Measurements from ENCODE around the gene OTULINL.

The OTULINL gene

GRCh38 chr5:14569948-14570691 is 11.5 kb upstream of the OTULINL start:
- H3K36me3 Mint-ChIP-seq: peaks cover 1% of the 10 kb centered on the region
- no peak overlapping the region for H3K4me3 Mint-ChIP-seq
- no peaks in the 10 kb centered on the region for H3K4me1 Mint-ChIP-seq
- no peaks in the 10 kb centered on the region for H3K9me3 Mint-ChIP-seq
- no peak overlapping the region for H3K27ac Mint-ChIP-seq
- no peaks in the 10 kb centered on the region for H3K27me3 Mint-ChIP-seq

GRCh38 chr5:14571901-14572300 is 9.7 kb upstream of the OTULINL start:
- H3K27me3 Mint-ChIP-seq: no peaks in the 10 kb centered on the region
- H3K27ac Mint-ChIP-seq: no peak overlapping the region
- no peak overlapping the region for H3K4me3 Mint-ChIP-seq
- peaks cover 1% of the 10 kb centered on the region for H3K36me3 Mint-ChIP-seq
- no peaks in the 10 kb centered on the region for H3K9me3 Mint-ChIP-seq
- H3K4me1 Mint-ChIP-seq: no peaks in the 10 kb centered on the region

GRCh38 chr5:14572385-14572784 is 9.2 kb upstream of the OTULINL start:
- Mint-ChIP-seq H3K4me3 (no peak overlapping the region), H3K27ac (no peak overlapping the region), H3K36me3 (peaks cover 1% of the 10 kb centered on the region), H3K27me3 (no peaks in the 10 kb centered on the region), H3K9me3 (no peaks in the 10 kb centered on the region), H3K4me1 (no peaks in the 10 kb centered on the region)

- Mint-ChIP-seq H3K36me3 (peaks cover 1% of the 10 kb centered on the region), H3K4me1 (no peaks in the 10 kb centered on the region), H3K27ac (no peak overlapping the region), H3K9me3 (no peaks in the 10 kb centered on the region), H3K27me3 (no peaks in the 10 kb centered on the region), H3K4me3 (no peak overlapping the region)
These were observed 8.8 kb upstream of the OTULINL start for GRCh38 chr5:14572836-14573235.

- H3K36me3 Mint-ChIP-seq: no peaks in the 10 kb centered on the region
- H3K9me3 Mint-ChIP-seq: no peaks in the 10 kb centered on the region
- H3K27ac Mint-ChIP-seq: no peak overlapping the region
- H3K27me3 Mint-ChIP-seq: no peaks in the 10 kb centered on the region
- H3K4me1 Mint-ChIP-seq: no peaks in the 10 kb centered on the region
- no peak overlapping the region for H3K4me3 Mint-ChIP-seq
These were observed 7.5 kb upstream of the OTULINL start for GRCh38 chr5:14574096-14574495.

GRCh38 chr5:14574891-14575508 is 6.6 kb upstream of the OTULINL start:
- H3K4me3 Mint-ChIP-seq: no peak overlapping the region
- no peaks in the 10 kb centered on the region for H3K4me1 Mint-ChIP-seq
- H3K27ac Mint-ChIP-seq: no peak overlapping the region

GRCh38 chr5:14576206-14576605 is 5.4 kb upstream of the OTULINL start:
- H3K27ac Mint-ChIP-seq: no peak overlapping the region
- H3K9me3 Mint-ChIP-seq: no peaks in the 10 kb centered on the region

More at GRCh38 chr5:14574891-14575508, 6.6 kb upstream of the OTULINL start:
- Mint-ChIP-seq H3K9me3 (no peaks in the 10 kb centered on the region), H3K27me3 (no peaks in the 10 kb centered on the region), H3K36me3 (no peaks in the 10 kb centered on the region)

GRCh38 chr5:14577079-14577725 is 4.4 kb upstream of the OTULINL start:
- Mint-ChIP-seq H3K27ac (no peak overlapping the region), H3K4me3 (no peak overlapping the region), H3K4me1 (no peaks in the 10 kb centered on the region), H3K36me3 (no peaks in the 10 kb centered on the region), H3K9me3 (no peaks in the 10 kb centered on the region), H3K27me3 (no peaks in the 10 kb centered on the region)

More at GRCh38 chr5:14576206-14576605, 5.4 kb upstream of the OTULINL start:
- H3K4me1 Mint-ChIP-seq: no peaks in the 10 kb centered on the region
- no peaks in the 10 kb centered on the region for H3K36me3 Mint-ChIP-seq
- H3K4me3 Mint-ChIP-seq: no peak overlapping the region
- H3K27me3 Mint-ChIP-seq: no peaks in the 10 kb centered on the region

GRCh38 chr5:14577971-14578370 is 3.6 kb upstream of the OTULINL start:
- Mint-ChIP-seq H3K27me3 (no peaks in the 10 kb centered on the region), H3K4me3 (no peak overlapping the region), H3K9me3 (no peaks in the 10 kb centered on the region), H3K27ac (no peak overlapping the region), H3K36me3 (no peaks in the 10 kb centered on the region), H3K4me1 (peaks cover 4% of the 10 kb centered on the region)

GRCh38 chr5:14579246-14579645 is 2.3 kb upstream of the OTULINL start:
- no peaks in the 10 kb centered on the region for H3K27me3 Mint-ChIP-seq
- H3K36me3 Mint-ChIP-seq: no peaks in the 10 kb centered on the region
- no peak overlapping the region for H3K4me3 Mint-ChIP-seq
- peaks cover 16% of the 10 kb centered on the region for H3K4me1 Mint-ChIP-seq
- H3K9me3 Mint-ChIP-seq: no peaks in the 10 kb centered on the region
- no peak overlapping the region for H3K27ac Mint-ChIP-seq

- no peaks in the 10 kb centered on the region for H3K27me3 Mint-ChIP-seq
- H3K9me3 Mint-ChIP-seq: no peaks in the 10 kb centered on the region
- peaks cover 22% of the 10 kb centered on the region for H3K4me1 Mint-ChIP-seq
- H3K27ac Mint-ChIP-seq: peak overlapping the region; percentile 17
- H3K36me3 Mint-ChIP-seq: no peaks in the 10 kb centered on the region
- H3K4me3 Mint-ChIP-seq: no peak overlapping the region
These were observed 1.7 kb upstream of the OTULINL start for GRCh38 chr5:14579731-14580397.

GRCh38 chr5:14580398-14581034 is 1.1 kb upstream of the OTULINL start:
- H3K4me3 Mint-ChIP-seq: peak overlapping the region; percentile 65

GRCh38 chr5:14581891-14582796 is 552 bp downstream of the OTULINL start:
- Mint-ChIP-seq H3K27me3 (no peaks in the 10 kb centered on the region), H3K27ac (peak overlapping the region; percentile 49), H3K4me3 (peak overlapping the region; percentile 81), H3K36me3 (no peaks in the 10 kb centered on the region), H3K4me1 (peaks cover 41% of the 10 kb centered on the region), H3K9me3 (no peaks in the 10 kb centered on the region)

More at GRCh38 chr5:14580398-14581034, 1.1 kb upstream of the OTULINL start:
- Mint-ChIP-seq H3K36me3 (no peaks in the 10 kb centered on the region), H3K4me1 (peaks cover 28% of the 10 kb centered on the region), H3K27ac (no peak overlapping the region), H3K27me3 (no peaks in the 10 kb centered on the region), H3K9me3 (no peaks in the 10 kb centered on the region)

GRCh38 chr5:14582797-14583137 is 1.2 kb downstream of the OTULINL start:
- H3K4me3 Mint-ChIP-seq: peak overlapping the region; percentile 81
- H3K4me1 Mint-ChIP-seq: peaks cover 46% of the 10 kb centered on the region
- H3K36me3 Mint-ChIP-seq: no peaks in the 10 kb centered on the region
- H3K27ac Mint-ChIP-seq: no peak overlapping the region
- H3K9me3 Mint-ChIP-seq: no peaks in the 10 kb centered on the region
- H3K27me3 Mint-ChIP-seq: no peaks in the 10 kb centered on the region

Measured in activated naive CD4-positive, alpha-beta T cell treated with anti-CD3 and anti-CD28 coated beads, Interleukin-2, amount 50 U/mL, for 24 hours (primary cell).